ENCODE data around the gene AURKA.

DNA sequence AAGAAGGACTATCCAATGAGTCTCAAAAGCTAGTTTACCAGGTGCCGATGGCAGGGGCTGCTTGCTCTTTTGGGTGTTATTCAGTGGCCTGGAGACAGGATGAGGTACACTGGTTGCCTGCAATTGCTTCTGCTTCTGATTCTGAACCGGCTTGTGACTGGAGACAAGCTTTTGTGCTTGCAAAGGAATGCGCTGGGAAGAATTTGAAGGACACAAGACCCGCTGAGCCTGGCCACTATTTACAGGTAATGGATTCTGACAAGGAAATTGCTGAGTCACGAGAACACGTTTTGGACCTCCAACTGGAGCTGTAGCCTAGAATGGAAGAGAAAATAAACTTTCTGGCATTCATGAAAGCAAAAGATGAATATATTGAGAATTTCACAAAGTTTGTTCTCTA, 5.8 kb downstream of the AURKA start:
- TF ChIP-seq, protein P1, sequence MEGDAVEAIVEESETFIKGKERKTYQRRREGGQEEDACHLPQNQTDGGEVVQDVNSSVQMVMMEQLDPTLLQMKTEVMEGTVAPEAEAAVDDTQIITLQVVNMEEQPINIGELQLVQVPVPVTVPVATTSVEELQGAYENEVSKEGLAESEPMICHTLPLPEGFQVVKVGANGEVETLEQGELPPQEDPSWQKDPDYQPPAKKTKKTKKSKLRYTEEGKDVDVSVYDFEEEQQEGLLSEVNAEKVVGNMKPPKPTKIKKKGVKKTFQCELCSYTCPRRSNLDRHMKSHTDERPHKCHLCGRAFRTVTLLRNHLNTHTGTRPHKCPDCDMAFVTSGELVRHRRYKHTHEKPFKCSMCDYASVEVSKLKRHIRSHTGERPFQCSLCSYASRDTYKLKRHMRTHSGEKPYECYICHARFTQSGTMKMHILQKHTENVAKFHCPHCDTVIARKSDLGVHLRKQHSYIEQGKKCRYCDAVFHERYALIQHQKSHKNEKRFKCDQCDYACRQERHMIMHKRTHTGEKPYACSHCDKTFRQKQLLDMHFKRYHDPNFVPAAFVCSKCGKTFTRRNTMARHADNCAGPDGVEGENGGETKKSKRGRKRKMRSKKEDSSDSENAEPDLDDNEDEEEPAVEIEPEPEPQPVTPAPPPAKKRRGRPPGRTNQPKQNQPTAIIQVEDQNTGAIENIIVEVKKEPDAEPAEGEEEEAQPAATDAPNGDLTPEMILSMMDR (IDR thresholded peaks at IDR 0.05), result no peak
- TF ChIP-seq POLR2A (IDR thresholded peaks at IDR 0.05), result no peak

All from adrenal gland (tissue), 5 donors.